ENCODE measurements around the gene MBNL2. TPM values are rescaled to one million over a fixed set of nuclear protein-coding genes. Genes with fewer than 3 reads are reported as not detected.
A peak's percentile ranks its signal among the peaks of the same experiment; 100 is the strongest.

Gene MBNL2
- polyA plus RNA-seq, 1 experiment, result 44.0 TPM

GRCh38 chr13:97196340-97196739 is 25.8 kb upstream of the MBNL2 start:
- POLR2A ChIA-PET, result no interaction called here
- TF ChIP-seq CTCF (IDR thresholded peaks at IDR 0.05; ENCODE audit: low read depth, low read length), result no peak
- H3K27ac ChIP-seq (ENCODE audit: low read depth, low read length), result no peak overlapping the region
- no peak overlapping the region for H3K4me3 ChIP-seq (ENCODE audit: low read depth, low read length)
- H3K9me3 ChIP-seq (ENCODE audit: control insufficient read depth, insufficient read depth, low read length), result no peaks in the 10 kb centered on the region
- H3K27me3 ChIP-seq (ENCODE audit: control insufficient read depth, insufficient read depth, low read length), result no peaks in the 10 kb centered on the region
- CTCF ChIA-PET, result no interaction called here
- DNase-seq (ENCODE audit: low read depth, low spot score), result no peak

GRCh38 chr13:97198753-97199152 is 23.4 kb upstream of the MBNL2 start:
- no peak for DNase-seq (ENCODE audit: low read depth, low spot score)
- ChIA-PET CTCF (no interaction called here), POLR2A (no interaction called here)
- no peak for TF ChIP-seq CTCF (IDR thresholded peaks at IDR 0.05; ENCODE audit: low read depth, low read length)
- H3K27me3 ChIP-seq (ENCODE audit: control insufficient read depth, insufficient read depth, low read length), result no peaks in the 10 kb centered on the region
- H3K27ac ChIP-seq (ENCODE audit: low read depth, low read length), result no peak overlapping the region
- no peaks in the 10 kb centered on the region for H3K9me3 ChIP-seq (ENCODE audit: control insufficient read depth, insufficient read depth, low read length)
- H3K4me3 ChIP-seq (ENCODE audit: low read depth, low read length), result no peak overlapping the region

GRCh38 chr13:97199451-97199850 is 22.7 kb upstream of the MBNL2 start:
- H3K27ac ChIP-seq (ENCODE audit: low read depth, low read length), result no peak overlapping the region
- no peaks in the 10 kb centered on the region for H3K27me3 ChIP-seq (ENCODE audit: control insufficient read depth, insufficient read depth, low read length)
- TF ChIP-seq CTCF (IDR thresholded peaks at IDR 0.05; ENCODE audit: low read depth, low read length), result no peak
- no peak overlapping the region for H3K4me3 ChIP-seq (ENCODE audit: low read depth, low read length)
- CTCF ChIA-PET, result no interaction called here
- POLR2A ChIA-PET, result no interaction called here
- no peaks in the 10 kb centered on the region for H3K9me3 ChIP-seq (ENCODE audit: control insufficient read depth, insufficient read depth, low read length)
- no peak for DNase-seq (ENCODE audit: low read depth, low spot score)

DNA sequence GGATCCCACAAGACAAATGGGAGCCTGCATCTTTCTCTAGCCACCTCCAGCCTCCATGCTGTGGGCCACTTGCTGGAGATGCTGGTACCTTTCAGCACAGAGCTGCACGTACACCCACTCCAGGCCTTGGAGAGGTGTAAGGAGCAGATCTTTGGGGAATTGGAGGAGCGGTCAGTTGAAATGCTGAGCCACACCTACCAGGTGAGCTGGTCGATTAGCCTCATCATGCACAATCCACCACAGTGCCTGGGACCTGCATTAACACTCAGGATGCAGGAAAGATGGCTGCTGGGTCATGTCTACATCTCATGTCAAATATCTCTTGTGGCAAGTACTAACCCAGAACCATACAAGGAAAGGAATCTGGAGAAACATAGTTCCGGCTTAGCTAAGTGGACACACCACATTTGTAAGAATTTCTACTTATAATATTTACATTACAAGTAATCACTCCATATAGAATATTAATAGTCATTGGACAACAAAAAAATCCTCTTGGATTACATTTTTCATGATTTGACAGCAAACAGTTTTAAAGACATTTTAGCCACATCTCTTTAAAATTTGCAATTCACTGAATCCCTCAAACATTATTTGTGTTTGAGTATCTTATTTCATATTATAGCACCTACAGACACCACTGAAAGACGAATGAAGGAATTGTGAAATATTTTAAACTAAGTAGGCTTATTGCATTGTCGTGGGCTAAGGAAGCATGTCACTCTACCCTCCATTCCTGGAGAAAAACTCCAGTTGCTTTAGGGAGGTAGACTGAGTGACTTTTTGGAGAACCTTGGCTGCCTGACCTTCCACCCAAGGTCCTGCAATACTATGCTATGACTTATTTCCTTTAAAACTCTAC is 21.8 kb upstream of the MBNL2 start:
- H3K9me3 ChIP-seq (ENCODE audit: control insufficient read depth, insufficient read depth, low read length), result no peaks in the 10 kb centered on the region
- no peak for DNase-seq (ENCODE audit: low read depth, low spot score)
- CTCF ChIA-PET, result interaction anchor here (1.0 to 2.6 kb wide), 2 partner anchors 10 to 12 kb away, joined by 3 to 13 read pairs; no protein-coding TSS in a partner anchor
- POLR2A ChIA-PET, result interaction anchor here (0.6 kb wide), 1 partner anchor 75 kb away, joined by 4 read pairs; no protein-coding TSS in a partner anchor
- H3K27ac ChIP-seq (ENCODE audit: low read depth, low read length), result peak overlapping the region; percentile 22
- no peak overlapping the region for H3K4me3 ChIP-seq (ENCODE audit: low read depth, low read length)
- no peak for TF ChIP-seq CTCF (IDR thresholded peaks at IDR 0.05; ENCODE audit: low read depth, low read length)
- H3K27me3 ChIP-seq (ENCODE audit: control insufficient read depth, insufficient read depth, low read length), result no peaks in the 10 kb centered on the region

GRCh38 chr13:97202761-97203160 is 19.4 kb upstream of the MBNL2 start:
- Histone ChIP-seq H3K27me3 (ENCODE audit: control insufficient read depth, insufficient read depth, low read length) (no peaks in the 10 kb centered on the region), H3K27ac (ENCODE audit: low read depth, low read length) (no peak overlapping the region), H3K9me3 (ENCODE audit: control insufficient read depth, insufficient read depth, low read length) (no peaks in the 10 kb centered on the region), H3K4me3 (ENCODE audit: low read depth, low read length) (no peak overlapping the region)
- DNase-seq (ENCODE audit: low read depth, low spot score), result no peak
- POLR2A ChIA-PET, result no interaction called here
- CTCF ChIA-PET, result interaction anchor here (1.1 to 2.6 kb wide), 2 partner anchors 10 to 93 kb away, joined by 5 to 13 read pairs; no protein-coding TSS in a partner anchor
- TF ChIP-seq CTCF (IDR thresholded peaks at IDR 0.05; ENCODE audit: low read depth, low read length), result no peak
